NCI-H524 (cell line): ENCODE data around the gene FAM83E.
"Not testable (repeated sequence)": the region's sequence is repeated elsewhere in the genome, so short reads cannot be mapped to it uniquely, and the experiment has no call there.

Source experiments
- DNase-seq, 2 experiments: peaks; one replicate each; lab custom pipeline; 2025; lab: John Stamatoyannopoulos, UW

Gene FAM83E

GRCh38 chr19:48611872-48612271 lies 3.0 kb downstream of the FAM83E start:
- no peak for DNase-seq

- no peak for DNase-seq
These were observed 5.2 kb downstream of the FAM83E start for GRCh38 chr19:48609571-48610108.

- DNase-seq = peak; percentile 74 to 90
These were observed 6.0 kb downstream of the FAM83E start for GRCh38 chr19:48608798-48609263.

GRCh38 chr19:48607359-48607755 lies 7.5 kb downstream of the FAM83E start:
- no peak for DNase-seq

GRCh38 chr19:48606463-48607358 lies 8.2 kb downstream of the FAM83E start, which contains the start of gene SPACA4:
Gene SPACA4 (plus strand): TSS chr19:48606742. CDS start chr19:48606979, 237 bp downstream.
- no peak for DNase-seq

- DNase-seq = no peak
These were observed 11.0 kb downstream of the FAM83E start for GRCh38 chr19:48603850-48604249.

GRCh38 chr19:48603449-48603848 lies 11.4 kb downstream of the FAM83E start:
- DNase-seq = no peak

- no peak for DNase-seq
These were observed 11.9 kb downstream of the FAM83E start for GRCh38 chr19:48603001-48603400.

GRCh38 chr19:48600679-48601417 lies 14.0 kb downstream of the FAM83E start:
- DNase-seq = no peak

GRCh38 chr19:48598996-48599700 lies 15.7 kb downstream of the FAM83E start:
- DNase-seq = no peak

GRCh38 chr19:48596679-48597465 lies 18.0 kb downstream of the FAM83E start:
- DNase-seq = no peak

- no peak for DNase-seq
These were observed 18.6 kb downstream of the FAM83E start for GRCh38 chr19:48596237-48596636.

- no peak for DNase-seq
These were observed 19.0 kb downstream of the FAM83E start for GRCh38 chr19:48595833-48596232.

- DNase-seq = no peak
These were observed 19.7 kb downstream of the FAM83E start for GRCh38 chr19:48595171-48595570.

- DNase-seq = peak in 1 of 2 experiments; percentile 40
These were observed 23.9 kb downstream of the FAM83E start for GRCh38 chr19:48591021-48591420.

GRCh38 chr19:48588670-48589401 lies 26.0 kb downstream of the FAM83E start:
- DNase-seq = peak; percentile 54 to 79

- no peak for DNase-seq
These were observed 27.5 kb downstream of the FAM83E start for GRCh38 chr19:48587387-48587786.

GRCh38 chr19:48582168-48582567 lies 32.7 kb downstream of the FAM83E start:
- DNase-seq = no peak

GRCh38 chr19:48578891-48579290 lies 36.0 kb downstream of the FAM83E start:
- DNase-seq = no peak

- DNase-seq = not testable (repeated sequence)
These were observed 37.0 kb downstream of the FAM83E start for GRCh38 chr19:48577908-48578307.
